ENCODE results near the gene KRT17.

The KRT17 gene

GRCh38 chr17:41624208-41625101, at the start of gene KRT17:
TSS of gene KRT17 (minus strand) at chr17:41624575. CDS start at chr17:41624509, 66 bp downstream.
- DNase-seq: peak; percentile 7

DNA sequence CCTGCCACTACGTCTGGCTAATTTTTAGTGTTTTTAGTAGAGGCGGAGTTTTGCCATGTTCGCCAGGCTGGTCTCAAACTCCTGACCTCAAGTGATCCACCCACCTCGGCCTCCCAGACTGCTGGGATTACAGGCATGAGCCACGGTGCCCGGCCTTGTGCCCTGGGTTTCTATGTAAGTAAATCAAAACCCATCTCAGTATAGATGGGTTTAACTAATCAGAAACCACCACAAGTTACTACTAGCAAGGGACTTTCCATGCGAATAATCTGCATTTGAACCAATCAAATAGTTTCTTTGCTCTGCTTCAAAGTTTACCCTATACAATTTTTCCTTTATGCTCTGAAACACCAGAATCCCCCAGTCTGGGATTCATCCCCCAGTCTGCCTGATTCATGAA, 47.8 kb upstream of the KRT17 start:
- DNase-seq: no peak

GRCh38 chr17:41667280-41668041, 43.1 kb upstream of the KRT17 start:
- DNase-seq: peak; percentile 60

GRCh38 chr17:41666708-41667279, 42.4 kb upstream of the KRT17 start:
- DNase-seq: peak; percentile 81

GRCh38 chr17:41666237-41666641, 41.9 kb upstream of the KRT17 start:
- peak; percentile 72 for DNase-seq

DNA sequence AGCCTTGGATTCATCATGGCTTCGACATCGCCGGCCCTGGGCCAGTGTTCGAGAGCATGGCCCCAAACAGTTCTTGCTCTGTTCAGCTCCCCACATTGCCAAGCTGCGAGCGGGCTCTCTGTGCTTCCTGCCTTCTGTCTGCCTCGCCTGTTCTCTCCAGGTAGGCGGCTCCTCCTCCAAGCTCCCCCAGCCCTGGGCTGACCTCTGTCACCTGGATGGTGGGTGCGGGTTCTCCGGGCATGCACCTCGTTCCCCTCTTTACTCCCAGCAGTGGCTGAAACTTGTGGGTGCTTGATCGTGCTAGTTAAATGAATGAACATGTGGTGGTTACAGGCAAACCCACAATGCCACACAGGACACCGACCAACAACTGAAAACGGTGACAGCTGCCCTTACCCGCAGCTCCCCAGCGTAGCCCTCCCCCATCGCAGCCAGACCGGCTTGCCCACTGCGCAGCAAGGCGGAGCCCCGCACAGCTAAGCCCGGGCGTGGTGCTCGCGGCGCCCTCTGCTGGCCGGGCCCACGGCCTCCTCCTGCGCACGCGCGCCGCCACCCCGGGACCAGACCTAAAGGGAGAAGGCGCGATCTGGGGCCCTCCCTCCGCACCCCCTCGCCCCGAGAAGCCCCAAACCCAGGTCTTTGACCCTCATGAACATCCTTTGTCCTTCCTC, 41.3 kb upstream of the KRT17 start:
- DNase-seq: peak; percentile 92

- no peak for DNase-seq
Observed at GRCh38 chr17:41664587-41665565, 40.5 kb upstream of the KRT17 start.

DNA sequence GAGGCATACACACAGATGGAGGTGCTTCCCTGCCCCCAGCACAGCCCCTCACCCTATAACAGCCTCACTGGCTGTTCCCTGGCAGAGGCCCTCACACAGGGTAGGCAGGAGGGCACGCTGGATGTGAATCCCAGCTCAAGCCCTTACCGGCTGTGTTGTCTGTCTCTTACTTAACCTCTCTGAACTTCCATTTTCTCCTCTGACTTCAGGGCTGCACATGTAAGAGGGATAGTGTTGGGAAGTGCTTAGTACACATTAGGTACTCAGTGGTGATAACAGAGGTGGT, 39.7 kb upstream of the KRT17 start:
- no peak for DNase-seq

GRCh38 chr17:41663451-41664171, 39.2 kb upstream of the KRT17 start:
- no peak for DNase-seq

- no peak for DNase-seq
Observed at GRCh38 chr17:41660221-41660711, 35.9 kb upstream of the KRT17 start.

GRCh38 chr17:41659427-41660212, 35.2 kb upstream of the KRT17 start:
- no peak for DNase-seq

DNA sequence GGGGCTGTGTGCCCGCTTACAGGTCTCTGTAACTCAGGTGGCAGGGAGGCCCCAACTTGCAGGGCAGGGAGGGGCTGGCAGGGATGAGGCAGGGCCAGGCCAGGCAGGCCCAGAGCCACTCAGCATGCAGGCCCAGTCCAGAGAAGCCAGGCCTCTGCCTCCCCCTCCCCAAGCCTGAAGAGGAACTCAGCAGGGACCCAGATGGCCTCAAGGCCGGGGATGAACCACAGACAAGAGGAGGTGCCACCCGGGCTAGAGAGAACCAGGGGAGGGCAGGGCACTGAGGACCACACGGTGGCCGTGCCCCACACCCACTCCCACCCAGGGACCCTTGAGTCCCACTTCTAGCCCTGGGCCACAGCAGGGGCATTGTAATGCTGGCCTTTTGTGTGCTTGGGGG, 34.5 kb upstream of the KRT17 start:
- no peak for DNase-seq

DNA sequence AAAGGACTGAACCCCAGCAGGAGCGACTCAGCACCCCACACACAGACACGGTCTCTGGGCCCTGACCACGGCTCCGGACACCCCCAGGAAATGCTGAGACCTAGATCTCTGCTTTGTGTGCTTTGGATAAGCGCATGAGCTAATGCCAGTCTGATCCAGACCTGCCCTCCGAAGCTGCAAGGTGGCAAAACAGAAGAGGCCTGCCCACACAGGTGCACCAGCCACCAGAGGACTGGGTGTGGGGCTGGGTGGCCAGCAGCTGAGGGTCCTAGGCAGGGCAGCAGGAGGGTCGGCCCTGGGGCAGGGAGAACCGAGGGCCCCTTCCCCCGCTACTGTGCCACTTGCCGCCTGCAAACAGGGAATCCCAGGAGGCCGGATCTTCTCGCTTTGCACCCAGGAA, 33.6 kb upstream of the KRT17 start:
- DNase-seq: no peak

GRCh38 chr17:41657176-41657754, 32.9 kb upstream of the KRT17 start:
- DNase-seq: no peak

DNA sequence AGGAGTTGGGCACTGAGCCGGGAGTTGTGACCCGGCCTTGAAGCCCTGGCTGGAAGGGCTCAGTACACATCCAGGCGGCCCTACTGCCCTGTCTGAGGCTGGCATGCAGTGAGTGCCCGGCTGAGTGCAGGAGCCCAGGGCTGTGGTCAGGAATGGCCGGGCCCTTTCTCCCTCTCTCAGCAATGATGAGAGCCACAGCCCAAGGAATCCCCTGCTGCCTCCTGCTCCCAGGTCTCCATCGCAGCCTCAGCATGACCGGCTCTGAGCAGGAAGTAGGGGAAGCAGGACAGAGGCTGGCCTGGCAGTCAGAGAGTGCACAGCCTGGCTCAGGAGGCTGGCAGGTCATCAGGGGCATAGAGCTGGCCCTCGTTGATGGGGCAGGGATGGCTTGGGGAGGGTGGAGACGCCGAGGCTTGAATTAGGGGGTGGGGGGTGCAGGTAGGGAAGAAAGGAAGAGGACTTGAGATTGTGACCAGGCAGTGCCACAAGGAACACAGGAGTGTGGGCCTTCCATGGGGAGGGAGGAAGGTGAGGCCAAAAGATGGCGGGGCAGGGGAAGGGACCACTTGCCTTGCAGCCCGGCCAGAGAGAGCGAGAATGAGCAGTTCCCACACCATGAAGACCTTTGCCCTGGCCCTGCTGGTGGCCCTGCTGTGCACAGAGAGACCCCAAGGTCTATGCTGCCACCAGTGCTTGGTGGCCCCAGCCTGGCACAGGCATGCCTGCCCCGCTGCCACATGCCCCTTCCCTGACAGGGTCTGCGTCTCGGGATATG, 32.1 kb upstream of the KRT17 start:
- no peak for DNase-seq

DNA sequence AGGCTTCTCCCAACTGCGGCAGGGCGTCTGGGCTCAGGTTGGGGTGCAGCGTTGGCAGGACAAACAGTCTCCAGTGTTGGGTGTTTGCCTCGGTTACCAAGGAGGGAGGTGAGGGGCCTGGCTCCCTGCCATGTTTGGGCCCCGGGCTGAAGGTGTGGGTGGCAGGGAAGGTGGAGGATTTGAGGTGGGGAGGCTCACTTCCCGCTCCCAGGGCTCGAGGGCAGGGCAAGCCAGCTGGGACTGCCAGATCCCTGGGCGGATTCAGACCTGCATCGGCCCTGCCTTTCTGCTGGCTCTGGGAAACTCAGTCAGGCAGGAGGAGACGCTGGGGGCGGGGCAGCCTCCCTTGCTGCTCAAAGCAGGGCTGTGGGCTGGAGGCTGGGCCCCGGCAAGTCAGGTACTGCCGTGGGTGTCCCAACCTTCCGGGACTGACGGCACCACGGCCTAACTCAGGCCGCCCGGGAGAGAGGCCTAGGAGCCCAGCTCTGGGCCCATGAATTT, 31.3 kb upstream of the KRT17 start:
- no peak for DNase-seq

DNA sequence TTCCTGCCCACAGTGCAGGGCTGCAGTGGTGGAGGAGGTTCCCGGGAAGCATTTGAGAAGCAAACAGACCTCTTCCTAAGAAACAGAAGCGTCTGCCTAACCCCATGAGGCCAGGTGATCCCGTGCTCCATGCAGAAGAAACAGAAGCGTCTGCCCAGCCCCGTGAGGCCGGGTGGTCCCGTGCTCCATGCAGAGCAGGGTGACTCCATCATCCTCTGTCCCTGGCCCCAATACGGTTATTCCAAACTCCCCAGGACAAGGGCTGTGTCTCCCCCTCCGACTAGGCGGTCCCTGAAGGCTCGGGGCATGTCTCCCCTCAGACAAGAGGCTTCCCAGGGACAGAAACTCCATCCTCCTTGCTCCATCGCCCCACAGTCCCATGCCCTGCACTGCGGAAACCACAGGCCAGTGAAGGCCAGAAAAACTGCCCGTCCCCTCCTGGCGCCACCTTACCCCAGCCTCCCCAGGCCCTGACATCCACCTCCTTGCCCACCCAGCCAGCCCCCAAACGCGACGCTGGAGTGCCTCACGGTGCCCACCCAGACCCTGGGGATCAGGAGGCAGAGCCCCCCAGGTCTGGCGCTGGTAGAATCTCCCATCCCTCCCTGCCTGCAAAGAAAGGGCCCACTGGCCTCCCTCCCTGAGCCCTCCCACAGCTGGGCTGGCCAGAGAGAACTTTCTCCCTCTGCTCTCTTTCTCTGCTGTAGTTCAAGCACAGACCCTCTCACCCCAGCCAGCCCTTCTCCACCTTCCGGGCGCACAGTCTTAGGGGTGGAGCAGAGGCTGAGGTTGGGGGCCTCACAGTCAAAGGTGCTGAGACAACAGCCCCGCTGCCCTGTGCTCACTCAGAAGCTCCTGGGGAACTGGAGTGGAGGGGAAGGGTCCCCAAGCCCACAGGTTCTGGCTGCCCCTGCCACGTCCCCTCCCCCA, 30.6 kb upstream of the KRT17 start:
- no peak for DNase-seq
